GM21723 (cell line): ENCODE data around the gene SLC28A3.

Experiments used
- ATAC-seq: cut with Tn5 transposase; IDR thresholded peaks from one replicate; pipeline ENCODE4 v1.9.1; 2021; ENCODE audit warnings: mild to moderate bottlenecking, moderate library complexity; ENCODE audit not compliant: unreplicated experiment

Gene SLC28A3

GRCh38 chr9:84300271-84300670, 40.3 kb downstream of the SLC28A3 start:
- no peak for ATAC-seq

GRCh38 chr9:84297162-84297821, 43.3 kb downstream of the SLC28A3 start:
- no peak for ATAC-seq

- peak; percentile 54 for ATAC-seq
These were observed 44.3 kb downstream of the SLC28A3 start for GRCh38 chr9:84296146-84296843.

- no peak for ATAC-seq
These were observed 46.2 kb downstream of the SLC28A3 start for GRCh38 chr9:84294241-84294950.

GRCh38 chr9:84293001-84293798, 47.4 kb downstream of the SLC28A3 start:
- ATAC-seq: peak; percentile 78

GRCh38 chr9:84285381-84285780, 55.2 kb downstream of the SLC28A3 start:
- ATAC-seq: no peak

GRCh38 chr9:84283946-84284345, 56.6 kb downstream of the SLC28A3 start:
- ATAC-seq: no peak

GRCh38 chr9:84278130-84278529, 62.4 kb downstream of the SLC28A3 start:
- ATAC-seq: no peak

- ATAC-seq: no peak
These were observed 62.9 kb downstream of the SLC28A3 start for GRCh38 chr9:84277646-84278045.

- no peak for ATAC-seq
These were observed 63.8 kb downstream of the SLC28A3 start for GRCh38 chr9:84276741-84277140.

GRCh38 chr9:84271921-84272556, 68.5 kb downstream of the SLC28A3 start:
- no peak for ATAC-seq

GRCh38 chr9:84271531-84271900, 69.0 kb downstream of the SLC28A3 start:
- ATAC-seq: peak; percentile 100

- peak; percentile 38 for ATAC-seq
These were observed 69.6 kb downstream of the SLC28A3 start for GRCh38 chr9:84270847-84271530.

- peak; percentile 62 for ATAC-seq
These were observed 74.4 kb downstream of the SLC28A3 start for GRCh38 chr9:84266087-84266561.

- no peak for ATAC-seq
These were observed 76.1 kb downstream of the SLC28A3 start for GRCh38 chr9:84264307-84265029.

GRCh38 chr9:84261070-84261746, 79.3 kb downstream of the SLC28A3 start:
- ATAC-seq: peak; percentile 91

- ATAC-seq: no peak
These were observed 82.2 kb downstream of the SLC28A3 start for GRCh38 chr9:84258371-84258770.

GRCh38 chr9:84255696-84256095, 84.9 kb downstream of the SLC28A3 start:
- ATAC-seq: no peak

- no peak for ATAC-seq
These were observed 85.6 kb downstream of the SLC28A3 start for GRCh38 chr9:84254972-84255371.
